Measurements from ENCODE around the gene MAN1B1. TPM values are rescaled to one million over a fixed set of nuclear protein-coding genes. Genes with fewer than 3 reads are reported as not detected.

Gene MAN1B1
- total and polyA plus RNA-seq, 2 of the 8 experiments (the other 6 are each of a cell fraction or from before 2014, with no cell fraction given) = 33.7 to 36.3 TPM

DNA sequence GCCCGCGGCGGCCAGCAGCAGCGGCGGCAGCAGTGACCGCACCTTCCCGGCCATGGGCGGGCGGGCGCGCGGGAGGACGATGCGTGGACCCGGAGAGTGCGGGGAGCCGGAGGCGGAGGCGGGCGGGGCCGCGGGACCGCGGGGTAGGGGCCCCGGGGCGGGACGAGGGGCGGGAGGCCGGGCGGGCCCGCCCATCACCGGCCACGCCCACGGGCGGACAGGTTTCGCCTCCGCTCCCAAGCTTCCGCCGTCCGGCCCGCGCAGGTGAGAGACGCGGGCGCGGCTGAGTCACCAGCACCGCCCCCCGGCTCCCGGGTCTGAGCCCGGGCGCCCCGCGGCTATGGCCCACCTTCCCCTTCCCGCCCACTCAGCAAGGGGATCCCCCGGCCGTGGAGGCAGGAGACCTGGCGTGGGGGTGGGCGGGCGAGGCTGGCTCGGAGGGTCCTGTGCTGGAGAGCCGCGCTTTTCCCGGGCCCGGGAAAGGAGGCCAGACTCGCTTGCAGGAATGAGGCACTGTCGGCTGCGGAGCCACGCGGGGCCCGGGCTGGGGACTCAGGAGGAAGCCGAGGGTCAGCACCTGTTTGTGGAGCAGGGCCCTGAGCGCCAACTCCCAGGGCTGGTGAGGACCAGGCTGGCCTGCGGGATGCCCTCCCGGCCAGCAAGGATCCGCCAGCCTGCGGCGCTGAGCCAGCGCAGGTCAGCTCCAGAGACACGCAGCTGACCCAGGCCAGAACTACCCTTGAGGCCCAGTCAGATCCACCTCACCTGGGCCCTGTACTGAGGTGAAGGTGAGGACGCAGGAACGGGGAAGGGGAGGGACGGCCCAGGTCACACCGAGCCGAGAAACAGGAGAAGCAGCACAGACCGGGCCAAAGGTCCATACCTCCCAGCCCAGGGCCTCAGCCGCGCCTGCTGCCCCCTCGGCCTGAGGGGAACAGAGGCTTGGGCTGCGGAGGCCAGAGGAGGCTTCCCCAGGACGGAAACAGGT is 32.5 kb upstream of the MAN1B1 start, which contains the start of gene ENTPD2 (continued):
- no peak for TF ChIP-seq SRF (IDR thresholded peaks at IDR 0.05; ENCODE audit: low read depth, low read length)
- no peak for TF ChIP-seq NRF1 (IDR thresholded peaks at IDR 0.05; ENCODE audit: low read depth, low read length)
- TF ChIP-seq KDM1A (IDR thresholded peaks at IDR 0.05; ENCODE audit: borderline replicate concordance, low read length) = no peak
- TF ChIP-seq PHF8 (conservative IDR thresholded peaks at IDR 0.05; ENCODE audit: low read depth, low read length) = 0 out of 2 replicates have a peak, but pooled peaks have one; percentile 20
- TF ChIP-seq, protein P1, sequence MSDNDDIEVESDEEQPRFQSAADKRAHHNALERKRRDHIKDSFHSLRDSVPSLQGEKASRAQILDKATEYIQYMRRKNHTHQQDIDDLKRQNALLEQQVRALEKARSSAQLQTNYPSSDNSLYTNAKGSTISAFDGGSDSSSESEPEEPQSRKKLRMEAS (IDR thresholded peaks at IDR 0.05) = 0 out of 2 replicates have a peak, but pooled peaks have one; percentile 37
- no peak for TF ChIP-seq CEBPB (IDR thresholded peaks at IDR 0.05; ENCODE audit: low read depth, low read length)
- no peak for TF ChIP-seq TEAD4 (IDR thresholded peaks at IDR 0.05; ENCODE audit: low read depth, low read length)
- no peak for TF ChIP-seq JUN (IDR thresholded peaks at IDR 0.05; ENCODE audit: low read depth, low read length)
- TF ChIP-seq HDAC2 (IDR thresholded peaks at IDR 0.05; ENCODE audit: borderline replicate concordance in 1 of 2, low read depth in 2 of 2, low read length in 2 of 2) = no peak
- TF ChIP-seq SP1 (IDR thresholded peaks at IDR 0.05; ENCODE audit: low read depth, low read length) = no peak
- no peak for TF ChIP-seq KDM5A (IDR thresholded peaks at IDR 0.05; ENCODE audit: low read length)
- TF ChIP-seq POLR2A (IDR thresholded peaks at IDR 0.05; ENCODE audit: control extremely low read depth in 1 of 2, low read depth in 2 of 2, low read length in 2 of 2) = no peak
- TF ChIP-seq ZNF274 (IDR thresholded peaks at IDR 0.05; ENCODE audit: borderline replicate concordance, extremely low read depth, low read length) = no peak
- no peak for TF ChIP-seq SIN3A (conservative IDR thresholded peaks at IDR 0.05 in 1 of 2, IDR thresholded peaks at IDR 0.05 in 1 of 2; ENCODE audit: low read depth in 1 of 2, low read length in 2 of 2)
- no peak for TF ChIP-seq BRCA1 (IDR thresholded peaks at IDR 0.05; ENCODE audit: low read depth, low read length)
- no peak for TF ChIP-seq POLR2AphosphoS5 (IDR thresholded peaks at IDR 0.05; ENCODE audit: low read depth, low read length)
- no peak for TF ChIP-seq SP2 (IDR thresholded peaks at IDR 0.05; ENCODE audit: low read length)
- TF ChIP-seq NANOG (IDR thresholded peaks at IDR 0.05; ENCODE audit: insufficient read depth, low read depth, low read length, poor library complexity, severe bottlenecking) = no peak
- no peak for TF ChIP-seq FOSL1 (IDR thresholded peaks at IDR 0.05; ENCODE audit: insufficient read depth, low read depth, low read length)
- peak; percentile 9 for TF ChIP-seq SUZ12 (IDR thresholded peaks at IDR 0.05; ENCODE audit: low read length)
- no peak for TF ChIP-seq CBX8 (IDR thresholded peaks at IDR 0.05; ENCODE audit: borderline replicate concordance, low read depth, low read length)
- TF ChIP-seq GTF2F1 (IDR thresholded peaks at IDR 0.05; ENCODE audit: borderline replicate concordance, low read depth, low read length) = no peak
- TF ChIP-seq CTBP2 (IDR thresholded peaks at IDR 0.05; ENCODE audit: borderline replicate concordance, insufficient read depth, insufficient read length, low read length) = no peak
- no peak for TF ChIP-seq TAF1 (IDR thresholded peaks at IDR 0.05; ENCODE audit: low read depth, low read length)
